Measurements from ENCODE around the gene PYROXD2. TPM values are rescaled to one million over a fixed set of nuclear protein-coding genes. Genes with fewer than 3 reads are reported as not detected.

Gene PYROXD2
- total and polyA plus RNA-seq, 10 of the 15 experiments (the other 5 are each of a cell fraction or from before 2014, with no cell fraction given) = 4.8 to 15.8 (median 11.1) TPM

GRCh38 chr10:98404571-98405359, 10.2 kb downstream of the PYROXD2 start:
- no peaks in the 10 kb centered on the region for H3K36me3 ChIP-seq (ENCODE audit: control insufficient read depth in 2 of 2, insufficient read depth in 2 of 2, low read length in 1 of 2)
- RAD21 ChIA-PET (ENCODE audit: unreplicated experiment) = interaction anchor here (0.9 to 1.6 kb wide), 6 partner anchors 10 to 263 kb away, joined by 3 to 7 read pairs (median 4); partner anchors contain the start of gene PYROXD2
- H3K9ac ChIP-seq (ENCODE audit: control insufficient read depth, insufficient read depth, low read length) = peak overlapping the region; percentile 22
- SMC1A ChIA-PET (ENCODE audit: uncharacterized antibody, unreplicated experiment) = interaction anchor here (0.8 to 2.3 kb wide), 6 partner anchors 8 to 236 kb away, joined by 3 to 11 read pairs (median 4); partner anchors contain the start of gene PYROXD2
- intact Hi-C loops (cut with micrococcal nuclease; ENCODE audit: unreplicated experiment) (no loop called here), in situ Hi-C loops (cut with MboI) (no loop called here)
- POLR2A ChIA-PET = interaction anchor here (1.0 to 1.3 kb wide), 2 partner anchors 21 to 41 kb away, joined by 3 read pairs; no protein-coding TSS in a partner anchor
- CTCF ChIA-PET = interaction anchor here (0.7 to 1.8 kb wide), 6 partner anchors 9 to 160 kb away, joined by 3 to 16 read pairs (median 3); no protein-coding TSS in a partner anchor
- no peaks in the 10 kb centered on the region for H3K79me2 ChIP-seq (ENCODE audit: control insufficient read depth, insufficient read depth, low read length)
- peak overlapping the region; percentile 64 for H3K4me2 ChIP-seq (ENCODE audit: control insufficient read depth, insufficient read depth)
- H3K27me3 ChIP-seq (replicated peaks in 1 of 2; ENCODE audit: control insufficient read depth in 2 of 2, insufficient read depth in 2 of 2, low read length in 1 of 2) = no peaks in the 10 kb centered on the region
- H3K9me3 ChIP-seq (replicated peaks; ENCODE audit: control insufficient read depth, insufficient read depth, low read length) = no peaks in the 10 kb centered on the region
- FAIRE-seq = no peak
- H3K4me3 ChIP-seq = peak overlapping the region; percentile 37; the same call in 1 of the 2 replicates
- peak overlapping the region; percentile 72 for H3K27ac ChIP-seq (ENCODE audit: control insufficient read depth, insufficient read depth)
- peak; percentile 76 for ATAC-seq
- no peak for DNase-seq (ENCODE audit: low read depth, low spot score)
- peaks cover 29% of the 10 kb centered on the region for H3K4me1 ChIP-seq (ENCODE audit: control insufficient read depth, insufficient read depth, low read length)
- WGBS (ENCODE audit: insufficient coverage, insufficient replicate concordance, low lambda C conversion rate, missing lambda C conversion rate) = 52% methylated on average over 8 of the region's 8 CpGs
- no TSS peak for BruUV-seq (replicated peaks)
- no peaks in the 10 kb centered on the region for H4K20me1 ChIP-seq (ENCODE audit: control insufficient read depth, insufficient read depth)
- peak overlapping the region; percentile 20 for H2AFZ ChIP-seq (ENCODE audit: control insufficient read depth, low read depth, low read length)
- TF ChIP-seq RELA (IDR thresholded peaks at IDR 0.05; ENCODE audit: borderline replicate concordance, partially characterized antibody) = peak; percentile 64
- TF ChIP-seq NR2C2 (IDR thresholded peaks at IDR 0.05; ENCODE audit: borderline replicate concordance, control insufficient read depth, insufficient read length, low read depth) = no peak
- peak; percentile 76; the same call in 1 of the 2 replicates for TF ChIP-seq EED (IDR thresholded peaks at IDR 0.05; ENCODE audit: low read depth)
- TF ChIP-seq ZBTB33 (IDR thresholded peaks at IDR 0.05) = no peak
- TF ChIP-seq ATF2 (IDR thresholded peaks at IDR 0.05; ENCODE audit: low read length) = no peak
- peak; percentile 72 for TF ChIP-seq RUNX3 (IDR thresholded peaks at IDR 0.05; ENCODE audit: low read length)
- TF ChIP-seq IRF5 (IDR thresholded peaks at IDR 0.05; ENCODE audit: borderline replicate concordance) = no peak
- TF ChIP-seq JUND (IDR thresholded peaks at IDR 0.05; ENCODE audit: low read depth, low read length) = no peak
- no peak for TF ChIP-seq PAX5 (IDR thresholded peaks at IDR 0.05; ENCODE audit: borderline replicate concordance, low read depth, low read length)
- TF ChIP-seq BMI1 (IDR thresholded peaks at IDR 0.05; ENCODE audit: borderline replicate concordance) = no peak
- TF ChIP-seq JUNB (IDR thresholded peaks at IDR 0.05) = peak; percentile 30
- no peak for TF ChIP-seq SRF (IDR thresholded peaks at IDR 0.05; ENCODE audit: low read depth in 2 of 2, low read length in 2 of 2)
- no peak for TF ChIP-seq STAT3 (IDR thresholded peaks at IDR 0.05; ENCODE audit: low read depth, low read length)
- TF ChIP-seq WRNIP1 (IDR thresholded peaks at IDR 0.05; ENCODE audit: borderline replicate concordance, low read depth, low read length) = no peak
- no peak for TF ChIP-seq NBN (IDR thresholded peaks at IDR 0.05)
- no peak for TF ChIP-seq ZNF24 (IDR thresholded peaks at IDR 0.05)

Measured in GM12878 (cell line).